ENCODE measurements around the gene TCF4.

- TF ChIP-seq FOXA1 (IDR thresholded peaks at IDR 0.05) (no peak), PKNOX1 (IDR thresholded peaks at IDR 0.05) (no peak), ZNF384 (IDR thresholded peaks at IDR 0.05) (no peak), BHLHE40 (IDR thresholded peaks at IDR 0.05; ENCODE audit: borderline replicate concordance) (no peak), NFRKB (IDR thresholded peaks at IDR 0.05) (no peak), SUZ12 (IDR thresholded peaks at IDR 0.05) (no peak), FOXM1 (IDR thresholded peaks at IDR 0.05; ENCODE audit: borderline replicate concordance) (no peak), LEF1 (IDR thresholded peaks at IDR 0.05; ENCODE audit: borderline replicate concordance) (no peak), CTBP1 (IDR thresholded peaks at IDR 0.05; ENCODE audit: borderline replicate concordance) (no peak), FOXK2 (IDR thresholded peaks at IDR 0.05) (no peak), ELF4 (IDR thresholded peaks at IDR 0.05) (no peak), ARNT (IDR thresholded peaks at IDR 0.05) (no peak)
Measured at GRCh38 chr18:55179835-55180234, 408.2 kb downstream of the TCF4 start.

All from HEK293T (cell line).